PC-9 (cell line): ENCODE measurements around the gene PNMA8B.

Experiments
- EZH2 ChIP-seq: fragments of 200-600 bp; sonication (generic); IDR thresholded peaks from 2 replicates; pipeline ENCODE4 v1.8.0; 2017; ENCODE audit warnings: antibody characterized with exemption, low read depth
- TF ChIP-seq, protein P1 (sequence below): fragments of 200-600 bp; sonication (generic); conservative IDR thresholded peaks from 2 replicates; pipeline ENCODE4 v1.6.1; 2017; ENCODE audit warnings: mixed run types, antibody characterized with exemption, mild to moderate bottlenecking, moderate library complexity

DNA sequence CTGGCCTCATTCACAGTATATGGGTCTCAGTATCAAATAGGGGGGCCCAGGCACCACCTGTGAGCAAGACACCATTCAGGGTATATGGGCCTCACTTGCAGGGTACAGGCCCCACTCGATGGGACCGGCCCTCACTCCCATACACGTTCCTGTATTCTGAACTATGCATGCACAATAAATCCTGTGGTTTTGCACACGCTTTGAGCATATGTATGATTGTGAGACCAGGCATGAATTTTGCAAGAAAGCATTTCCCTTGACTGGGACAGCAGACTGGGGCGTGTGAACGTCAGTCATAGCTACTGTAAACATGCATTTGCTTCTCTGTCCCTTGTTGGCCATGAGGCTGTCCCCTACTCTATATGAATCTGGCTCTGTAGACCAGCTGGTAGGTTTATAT, 637 bp upstream of the PNMA8B start:
- TF ChIP-seq, protein P1, sequence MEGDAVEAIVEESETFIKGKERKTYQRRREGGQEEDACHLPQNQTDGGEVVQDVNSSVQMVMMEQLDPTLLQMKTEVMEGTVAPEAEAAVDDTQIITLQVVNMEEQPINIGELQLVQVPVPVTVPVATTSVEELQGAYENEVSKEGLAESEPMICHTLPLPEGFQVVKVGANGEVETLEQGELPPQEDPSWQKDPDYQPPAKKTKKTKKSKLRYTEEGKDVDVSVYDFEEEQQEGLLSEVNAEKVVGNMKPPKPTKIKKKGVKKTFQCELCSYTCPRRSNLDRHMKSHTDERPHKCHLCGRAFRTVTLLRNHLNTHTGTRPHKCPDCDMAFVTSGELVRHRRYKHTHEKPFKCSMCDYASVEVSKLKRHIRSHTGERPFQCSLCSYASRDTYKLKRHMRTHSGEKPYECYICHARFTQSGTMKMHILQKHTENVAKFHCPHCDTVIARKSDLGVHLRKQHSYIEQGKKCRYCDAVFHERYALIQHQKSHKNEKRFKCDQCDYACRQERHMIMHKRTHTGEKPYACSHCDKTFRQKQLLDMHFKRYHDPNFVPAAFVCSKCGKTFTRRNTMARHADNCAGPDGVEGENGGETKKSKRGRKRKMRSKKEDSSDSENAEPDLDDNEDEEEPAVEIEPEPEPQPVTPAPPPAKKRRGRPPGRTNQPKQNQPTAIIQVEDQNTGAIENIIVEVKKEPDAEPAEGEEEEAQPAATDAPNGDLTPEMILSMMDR = no peak
- no peak for TF ChIP-seq EZH2
